HepG2 (cell line): ENCODE results near the gene WDR19.

ENCODE experiments used
- CTCF ChIP-seq: sonication (generic); formaldehyde crosslinking; IDR thresholded peaks from 2 replicates; pipeline ENCODE4 v1.5.0; 2020; ENCODE audit warnings: mild to moderate bottlenecking, missing genetic modification reagents, moderate library complexity
- MAX ChIP-seq: IDR thresholded peaks from 2 replicates; pipeline ENCODE4 v1.6.1; 2012; ENCODE audit warnings: inconsistent platforms
- RFX5 ChIP-seq: IDR thresholded peaks from 2 replicates; pipeline ENCODE4 v1.6.1; 2011; ENCODE audit warnings: low read depth, low read length, improper control_type of control experiment
- SIN3A ChIP-seq: IDR thresholded peaks from 2 replicates; pipeline ENCODE4 v1.6.1; 2011; ENCODE audit warnings: low read depth, mild to moderate bottlenecking, control low read depth, low read length, borderline replicate concordance
- SP2 ChIP-seq: sonication (generic); formaldehyde crosslinking; IDR thresholded peaks from 2 replicates; pipeline ENCODE4 v1.5.1; 2020; ENCODE audit warnings: mild to moderate bottlenecking, missing genetic modification reagents
- TRAFD1 ChIP-seq: sonication (generic); formaldehyde crosslinking; IDR thresholded peaks from 2 replicates; pipeline ENCODE4 v1.5.1; 2020; ENCODE audit warnings: missing genetic modification reagents, mild to moderate bottlenecking, borderline replicate concordance

GRCh38 chr4:39231660-39232059, 49.3 kb downstream of the WDR19 start:
- TF ChIP-seq TRAFD1 (CRISPR knock-in tag) (no peak), RFX5 (no peak), SIN3A (no peak), MAX (no peak), CTCF (CRISPR knock-in tag) (no peak), SP2 (CRISPR knock-in tag) (no peak)
